GM10847 (cell line): ENCODE data around the gene SPACA9.

Experiments used
- POLR2A ChIP-seq: IDR thresholded peaks from 2 replicates; pipeline ENCODE4 v1.6.1; 2011; ENCODE audit not compliant: insufficient read length; ENCODE audit errors: extremely low read depth

SPACA9 gene

GRCh38 chr9:132880324-132880661 is 1.6 kb downstream of the SPACA9 start:
- no peak for TF ChIP-seq POLR2A

- TF ChIP-seq POLR2A, result no peak
Observed at GRCh38 chr9:132881826-132882225, 3.1 kb downstream of the SPACA9 start.

- no peak for TF ChIP-seq POLR2A
Observed at GRCh38 chr9:132882616-132883015, 3.9 kb downstream of the SPACA9 start.

GRCh38 chr9:132883349-132884294 is 4.9 kb downstream of the SPACA9 start:
- no peak for TF ChIP-seq POLR2A

GRCh38 chr9:132885720-132886333 is 7.1 kb downstream of the SPACA9 start:
- TF ChIP-seq POLR2A, result no peak

- no peak for TF ChIP-seq POLR2A
Observed at GRCh38 chr9:132886334-132886725, 7.6 kb downstream of the SPACA9 start.

GRCh38 chr9:132887181-132888120 is 8.8 kb downstream of the SPACA9 start:
- no peak for TF ChIP-seq POLR2A

GRCh38 chr9:132888151-132888550 is 9.5 kb downstream of the SPACA9 start:
- TF ChIP-seq POLR2A, result no peak

GRCh38 chr9:132892400-132892799 is 13.7 kb downstream of the SPACA9 start:
- no peak for TF ChIP-seq POLR2A

GRCh38 chr9:132894346-132894745 is 15.6 kb downstream of the SPACA9 start:
- TF ChIP-seq POLR2A, result no peak

GRCh38 chr9:132894862-132895835 is 16.5 kb downstream of the SPACA9 start:
- TF ChIP-seq POLR2A, result no peak

- no peak for TF ChIP-seq POLR2A
Observed at GRCh38 chr9:132896264-132896663, 17.6 kb downstream of the SPACA9 start.

- TF ChIP-seq POLR2A, result no peak
Observed at GRCh38 chr9:132896906-132897305, 18.2 kb downstream of the SPACA9 start.

GRCh38 chr9:132898051-132898450 is 19.4 kb downstream of the SPACA9 start:
- TF ChIP-seq POLR2A, result no peak
